Right lobe of liver (tissue), 6 donors: ENCODE data around the gene ADGRL3. TPM values are rescaled to one million over a fixed set of nuclear protein-coding genes. Genes with fewer than 3 reads are reported as not detected.

Experiments
- ATAC-seq, 4 donors: fragments of 200-7000 bp; cut with Tn5 transposase; one replicate each; pipeline ENCODE4 v1.9.1; 2020; ENCODE audit warnings: mild to moderate bottlenecking in 4 of 4, moderate library complexity in 4 of 4
- DNase-seq, 3 donors: peaks; one replicate each; pipeline ENCODE4 v3.0.0-alpha.2; 2020
- H3K27ac ChIP-seq, 3 donors: fragments of 200-600 bp; one replicate each; pipeline ENCODE4 v1.8.0; 2022
- H3K27me3 ChIP-seq, 2 donors: fragments of 200-600 bp; one replicate each; pipeline ENCODE4 v1.8.0; 2022
- H3K36me3 ChIP-seq, 4 donors: fragments of 200-600 bp; sonication (generic) in 1 of 4; one replicate each; pipeline versions ENCODE4 v1.5.1 to v1.8.0; 2017 to 2022; ENCODE audit warnings: control low read depth in 1 of 4
- H3K4me1 ChIP-seq, 4 donors: fragments of 200-600 bp; sonication (generic) in 1 of 4; one replicate each; pipeline versions ENCODE4 v1.5.1 to v1.8.0; 2017 to 2022; ENCODE audit warnings: control low read depth in 1 of 4
- H3K4me3 ChIP-seq, 3 donors: fragments of 200-600 bp; one replicate each; pipeline ENCODE4 v1.8.0; 2022
- H3K9me3 ChIP-seq, 4 donors: fragments of 200-600 bp; sonication (generic) in 1 of 4; one replicate each; pipeline versions ENCODE4 v1.5.1 to v1.8.0; 2017 to 2022; ENCODE audit warnings: control low read depth in 1 of 4
- CTCF ChIP-seq, 4 donors: fragments of 200-600 bp in 3 of 4; fragments of 450-650 bp in 1 of 4; IDR thresholded peaks; one replicate each; pipeline versions ENCODE4 v1.5.1 to v1.8.0; 2016 to 2022; ENCODE audit warnings: antibody characterized with exemption in 4 of 4, mild to moderate bottlenecking in 2 of 4
- POLR2A ChIP-seq: fragments of 450-650 bp; IDR thresholded peaks from one replicate; pipeline ENCODE4 v1.6.1; 2017; ENCODE audit warnings: antibody characterized with exemption, mild to moderate bottlenecking
- WGBS: methylation state at CpG from one replicate; pipeline ENCODE4 v1.1.6; 2018; ENCODE audit warnings: low coverage, low lambda C conversion rate; ENCODE audit not compliant: insufficient coverage; ENCODE audit errors: missing lambda C conversion rate; 5-methylcytosine and 5-hydroxymethylcytosine counted together
- intact Hi-C, 2 donors: fragments of 100-400 bp; cut with DNase I; formaldehyde crosslinking; loops; one replicate each; pipeline versions ENCODE4 v1.11.2 to v1.14.1; 2022
- total RNA-seq, 6 experiments: library from RNA; depleted of rRNA in 2 of 6; stranded (reverse); fragments of >200 nt in 2 of 6; fragmentation: NEBNext Ultra II Directional in 3 of 6; extraction: Animal tissue kit (Norgen Biotek cat#: 25700) in 3 of 6; gene quantifications; one replicate each; pipeline versions ENCODE4 v1.1.0 to v1.2.4, GENCODE V29; 2016 to 2023
- donor health status: DM: no; HTN: yes; CAD: no.
- donor health status: DM: no; HTN: no; CAD: no.
- donor health status: DM: no; HTN: no; CAD: no.
- donor health status: DM: no; HTN: yes; CAD: no.
- donor health status: DM: no; HTN: yes; CAD: no.

The ADGRL3 gene
- total RNA-seq, 6 experiments from 2014 or later: 0.06 to 1.1 (median 0.35) TPM

DNA sequence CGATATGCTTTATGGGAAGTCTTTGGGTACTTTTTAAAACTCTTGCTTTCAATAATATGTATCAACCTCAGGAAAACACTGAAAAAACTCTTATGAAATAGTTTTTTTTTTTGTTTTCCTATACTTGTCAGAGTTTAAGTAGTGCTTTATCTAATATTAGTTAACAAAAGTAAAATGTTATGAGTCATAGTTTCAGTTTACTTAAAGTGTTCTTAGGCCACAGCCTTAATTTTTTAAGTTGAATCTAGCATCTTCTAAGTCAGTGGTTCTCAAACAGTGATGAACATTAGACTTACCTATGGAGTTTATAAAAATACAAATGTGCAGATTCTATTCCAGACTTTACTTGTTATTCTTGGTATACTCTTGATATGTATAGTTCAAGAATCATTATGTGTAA, 26.3 kb upstream of the ADGRL3 start:
- WGBS: 53% methylated on average over 1 of the region's 1 CpG
- TF ChIP-seq CTCF (IDR thresholded peaks at IDR 0.05): no peak
- no peak for TF ChIP-seq POLR2A
- Histone ChIP-seq H3K36me3 (no peaks in the 10 kb centered on the region), H3K27me3 (no peaks in the 10 kb centered on the region), H3K9me3 (no peaks in the 10 kb centered on the region), H3K4me3 (no peak overlapping the region), H3K4me1 (no peaks in the 10 kb centered on the region), H3K27ac (no peak overlapping the region)
- no peak for DNase-seq
- intact Hi-C loops: no loop called here
- no peak for ATAC-seq

DNA sequence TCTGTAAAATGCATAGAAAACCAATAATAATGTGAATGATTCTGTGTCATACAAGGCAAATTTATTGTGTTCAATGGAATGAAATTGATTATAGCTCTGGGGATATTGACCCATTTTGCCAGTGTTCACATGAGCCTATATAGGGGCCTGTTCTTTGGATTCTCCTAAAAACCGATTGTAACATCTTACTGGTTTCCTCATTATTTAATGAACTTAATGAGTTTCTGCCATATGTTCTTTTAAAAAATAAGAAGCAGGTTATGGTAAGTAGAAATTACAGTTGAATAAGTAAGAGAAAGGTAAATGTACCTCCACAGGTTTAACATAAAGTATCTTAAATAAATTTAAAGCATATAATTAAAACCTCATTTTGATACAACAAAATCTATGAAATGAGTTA, 24.6 kb upstream of the ADGRL3 start:
- no peak overlapping the region for H3K27ac ChIP-seq
- no peak for TF ChIP-seq CTCF (IDR thresholded peaks at IDR 0.05)
- TF ChIP-seq POLR2A: no peak
- intact Hi-C loops: no loop called here
- no peak overlapping the region for H3K4me3 ChIP-seq
- H3K4me1 ChIP-seq: no peaks in the 10 kb centered on the region
- H3K9me3 ChIP-seq: no peaks in the 10 kb centered on the region
- H3K27me3 ChIP-seq: no peaks in the 10 kb centered on the region
- 44% methylated on average over 1 of the region's 1 CpG for WGBS
- ATAC-seq: no peak
- H3K36me3 ChIP-seq: no peaks in the 10 kb centered on the region
- DNase-seq: no peak

DNA sequence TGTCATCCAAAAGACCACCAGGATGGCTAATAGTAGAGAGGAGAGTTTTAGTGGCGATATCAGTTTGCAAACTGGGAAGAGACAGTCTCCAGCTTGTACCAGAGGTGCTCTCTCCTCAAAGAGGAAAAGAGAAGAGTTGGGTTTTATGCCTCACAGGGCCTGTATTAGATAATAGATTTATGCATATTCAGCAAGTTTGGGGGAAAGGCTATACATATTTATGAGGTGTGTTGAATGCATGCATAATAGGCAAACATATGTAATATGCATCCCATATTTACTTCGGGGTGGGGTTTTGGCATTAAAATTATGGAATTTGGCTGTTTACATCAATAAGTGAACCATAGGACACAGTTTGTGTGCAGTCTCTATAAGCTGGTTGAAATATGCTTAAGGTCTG, 22.8 kb upstream of the ADGRL3 start:
- no peaks in the 10 kb centered on the region for H3K4me1 ChIP-seq
- TF ChIP-seq POLR2A (no peak), CTCF (IDR thresholded peaks at IDR 0.05) (no peak)

GRCh38 chr4:61180405-61180804, 19.7 kb upstream of the ADGRL3 start:
- Histone ChIP-seq H3K36me3 (no peaks in the 10 kb centered on the region), H3K9me3 (no peaks in the 10 kb centered on the region), H3K4me3 (no peak overlapping the region), H3K4me1 (no peaks in the 10 kb centered on the region), H3K27me3 (no peaks in the 10 kb centered on the region), H3K27ac (no peak overlapping the region)
- intact Hi-C loops: no loop called here
- TF ChIP-seq POLR2A: no peak
- no peak for TF ChIP-seq CTCF (IDR thresholded peaks at IDR 0.05)
- DNase-seq (no peak), ATAC-seq (no peak)
- 31% methylated on average over 5 of the region's 5 CpGs for WGBS

More for the DNA sequence above, 22.8 kb upstream of the ADGRL3 start:
- Histone ChIP-seq H3K27me3 (no peaks in the 10 kb centered on the region), H3K9me3 (no peaks in the 10 kb centered on the region), H3K36me3 (no peaks in the 10 kb centered on the region), H3K4me3 (no peak overlapping the region), H3K27ac (no peak overlapping the region)
- 56% methylated on average over 2 of the region's 2 CpGs for WGBS
- intact Hi-C loops: no loop called here
- DNase-seq: no peak
- ATAC-seq: no peak

DNA sequence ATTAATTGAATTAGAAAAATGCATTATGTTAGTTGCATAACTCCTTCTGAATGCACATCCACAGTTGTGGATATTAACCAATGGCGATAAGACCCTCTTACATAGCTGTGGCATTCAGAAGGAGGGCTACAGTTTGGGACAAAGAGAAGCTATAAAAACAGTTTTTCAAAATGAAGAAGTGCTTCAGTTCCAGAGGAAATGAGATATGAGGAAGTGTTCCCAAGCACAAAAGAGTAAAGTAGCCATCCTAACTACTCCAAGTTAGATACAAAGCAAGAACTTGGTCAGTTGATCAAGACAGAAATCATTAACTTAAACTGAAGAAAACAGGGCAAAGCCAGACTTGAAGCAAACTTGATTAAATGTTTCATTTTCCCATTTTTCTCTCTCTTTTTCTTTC, 17.2 kb upstream of the ADGRL3 start:
- no peaks in the 10 kb centered on the region for H3K36me3 ChIP-seq
- no peak overlapping the region for H3K4me3 ChIP-seq
- DNase-seq (no peak), ATAC-seq (no peak)
- no peaks in the 10 kb centered on the region for H3K9me3 ChIP-seq
- H3K27me3 ChIP-seq: no peaks in the 10 kb centered on the region
- WGBS: 47% methylated on average over 1 of the region's 1 CpG
- H3K27ac ChIP-seq: no peak overlapping the region
- intact Hi-C loops: no loop called here
- TF ChIP-seq CTCF (IDR thresholded peaks at IDR 0.05): no peak
- no peak for TF ChIP-seq POLR2A
- H3K4me1 ChIP-seq: no peaks in the 10 kb centered on the region
